Heart right ventricle (tissue), 16 donors: ENCODE results near the gene NUP210. TPM values are rescaled to one million over a fixed set of nuclear protein-coding genes. Genes with fewer than 3 reads are reported as not detected.

Experiments
- ATAC-seq, 8 donors: fragments of 200-7000 bp; cut with Tn5 transposase; one replicate each; pipeline ENCODE4 v1.9.1; 2020; ENCODE audit warnings: mild to moderate bottlenecking in 8 of 8, moderate library complexity in 8 of 8, moderate number of reproducible peaks in 1 of 8
- DNase-seq, 2 donors: peaks; one replicate each; pipeline ENCODE4 v3.0.0-alpha.2; 2020
- H3K27ac ChIP-seq, 10 donors: fragments of 200-600 bp; sonication (generic) in 2 of 10; one replicate each; pipeline versions ENCODE4 v1.5.0 to v1.8.0; 2020 to 2022; ENCODE audit warnings: mild to moderate bottlenecking in 3 of 10
- H3K27me3 ChIP-seq, 7 donors: fragments of 200-600 bp; one replicate each; pipeline ENCODE4 v1.8.0; 2021 to 2022; ENCODE audit warnings: mild to moderate bottlenecking in 2 of 7
- H3K36me3 ChIP-seq, 9 donors: fragments of 200-600 bp; sonication (generic) in 1 of 9; one replicate each; pipeline versions ENCODE4 v1.5.0 to v1.8.0; 2020 to 2022; ENCODE audit warnings: mild to moderate bottlenecking in 2 of 9
- H3K4me1 ChIP-seq, 9 donors: fragments of 200-600 bp; sonication (generic) in 1 of 9; one replicate each; pipeline versions ENCODE4 v1.5.0 to v1.8.0; 2020 to 2022; ENCODE audit warnings: mild to moderate bottlenecking in 4 of 9
- H3K4me3 ChIP-seq, 10 donors: fragments of 200-600 bp; sonication (generic) in 2 of 10; one replicate each; pipeline versions ENCODE4 v1.5.0 to v1.8.0; 2020 to 2022; ENCODE audit warnings: mild to moderate bottlenecking in 7 of 10, moderate library complexity in 2 of 10
- H3K9me3 ChIP-seq, 11 donors: fragments of 200-600 bp in 10 of 11; sonication (generic) in 2 of 11; one replicate each; pipeline versions ENCODE4 v1.5.0 to v1.8.0; 2013 to 2022; ENCODE audit warnings: mild to moderate bottlenecking in 2 of 11, control low read depth in 1 of 11, moderate library complexity in 1 of 11
- CTCF ChIP-seq, 9 donors: fragments of 200-600 bp; sonication (generic) in 2 of 9; IDR thresholded peaks; one replicate each; pipeline versions ENCODE4 v1.5.0 to v1.8.0; 2021 to 2022; ENCODE audit warnings: antibody characterized with exemption in 9 of 9, mild to moderate bottlenecking in 5 of 9, moderate library complexity in 1 of 9
- WGBS, 2 donors: extraction: QIAGEN DNeasy Blood & Tissue Kit; methylation state at CpG; one replicate each; pipeline ENCODE4 v1.1.7; 2013; ENCODE audit warnings: inconsistent platforms in 1 of 2; 5-methylcytosine and 5-hydroxymethylcytosine counted together
- intact Hi-C, 10 donors: fragments of 100-400 bp; cut with DNase I; formaldehyde crosslinking; loops; one replicate each; pipeline versions ENCODE4 v1.11.1 to v1.14.2; 2022
- polyA plus RNA-seq, 2 donors: library from polyadenylated mRNA; stranded (reverse); fragments of 200-250 nt; gene quantifications; one replicate each; pipeline ENCODE4 v1.2.3, GENCODE V29; 2013
- total RNA-seq, 10 donors: library from RNA; stranded (reverse); fragmentation: NEBNext Ultra II Directional in 3 of 10; extraction: Animal tissue kit (Norgen Biotek cat#: 25700) in 3 of 10; gene quantifications; one replicate each; pipeline versions ENCODE4 v1.2.1 to v1.2.4, GENCODE V29; 2021 to 2023
- donor health status: Arrhythmogenic right ventricular cardiomyopathy.
- donor health status: ischemic (EF 13 %, LVEDD 7.1; RV severe dilation, severe dysfunction).
- donor health status: healthy with polysubstance abuse.
- donor health status: DM: no; HTN: yes; CAD: no.
- donor health status: DM: no; HTN: no; CAD: no.
- donor health status: ischemic (EF 25% LVEDD 6.9; RV normal size, moderate dysfunction).
- donor health status: ischemic (EF 25% LVEDD 5.7; RV mildly dilated, moderate dysfunction).
- donor health status: healthy.
- donor health status: DM: yes; HTN: yes; CAD: no.
- donor health status: Ischemic cardiomyopathy.
- donor health status: ischemic (EF 35%, LVEDD 5.7; RV mildly dilated, moderate dysfunction).
- donor health status: nonischemic (EF 11% LVEDD 7.7; RV severe dilation, severe dysfunction).
- donor health status: DM: yes; HTN: yes; CAD: no.
- donor health status: PGD.
- donor health status: ischemic (EF 29% LVEDD 5.4; RV normal size, mild dysfunction).
- donor health status: nonischemic (EF 23%, LVEDD 6.1; RV moderate dilation, normal function).

The NUP210 gene
- total and polyA plus RNA-seq, 12 donors = 0.84 to 7.2 (median 2.5) TPM

- WGBS, 2 donors = 73 to 76% methylated on average over 13 of the region's 13 CpGs
- ATAC-seq = no peak
Measured at GRCh38 chr3:13274125-13274524, 146.0 kb downstream of the NUP210 start.

GRCh38 chr3:13273604-13274105 lies 146.5 kb downstream of the NUP210 start:
- H3K4me3 ChIP-seq = no peak overlapping the region
- DNase-seq (no peak), ATAC-seq (no peak)
- peaks cover 0 to 14% (median 4%) of the 10 kb centered on the region in 11 donors for H3K9me3 ChIP-seq
- peaks cover 0 to 27% (median 3%) of the 10 kb centered on the region in 7 donors for H3K27me3 ChIP-seq
- no peaks in the 10 kb centered on the region for H3K36me3 ChIP-seq
- WGBS, 2 donors = 91 to 93% methylated on average over 6 of the region's 6 CpGs
- peaks cover 0 to 13% (median 9%) of the 10 kb centered on the region in 9 donors for H3K4me1 ChIP-seq
- TF ChIP-seq CTCF (IDR thresholded peaks at IDR 0.05) = no peak
- H3K27ac ChIP-seq = no peak overlapping the region
- intact Hi-C loops = no loop called here

More at GRCh38 chr3:13274125-13274524, 146.0 kb downstream of the NUP210 start:
- H3K27me3 ChIP-seq = peaks cover 0 to 24% (median 3%) of the 10 kb centered on the region in 7 donors
- no peak for DNase-seq
- peaks cover 0 to 14% (median 4%) of the 10 kb centered on the region in 11 donors for H3K9me3 ChIP-seq
- no peak for TF ChIP-seq CTCF (IDR thresholded peaks at IDR 0.05)
- H3K4me3 ChIP-seq = no peak overlapping the region
- H3K27ac ChIP-seq = no peak overlapping the region
- intact Hi-C loops = no loop called here
- H3K4me1 ChIP-seq = peaks cover 0 to 13% (median 7%) of the 10 kb centered on the region in 9 donors
- H3K36me3 ChIP-seq = no peaks in the 10 kb centered on the region

GRCh38 chr3:13272831-13273603 lies 147.1 kb downstream of the NUP210 start:
- Histone ChIP-seq H3K9me3 (peaks cover 0 to 14% (median 4%) of the 10 kb centered on the region in 11 donors), H3K4me1 (peaks cover 0 to 11% (median 7%) of the 10 kb centered on the region in 9 donors), H3K4me3 (no peak overlapping the region), H3K27ac (no peak overlapping the region), H3K27me3 (peaks cover 0 to 29% (median 3%) of the 10 kb centered on the region in 7 donors), H3K36me3 (no peaks in the 10 kb centered on the region)
- WGBS, 2 donors = 56 to 60% methylated on average over 9 to 10 of the region's 10 CpGs
- no peak for DNase-seq
- intact Hi-C loops = no loop called here
- no peak for ATAC-seq
- TF ChIP-seq CTCF (IDR thresholded peaks at IDR 0.05) = no peak

- no peak for DNase-seq
- H3K4me3 ChIP-seq = no peak overlapping the region
- TF ChIP-seq CTCF (IDR thresholded peaks at IDR 0.05) = no peak
- intact Hi-C loops = no loop called here
- ATAC-seq = no peak
- peaks cover 0 to 19% (median 0%) of the 10 kb centered on the region in 7 donors for H3K27me3 ChIP-seq
- 89 to 94% methylated on average over 5 of the region's 5 CpGs for WGBS, 2 donors
- H3K36me3 ChIP-seq = no peaks in the 10 kb centered on the region
- H3K4me1 ChIP-seq = peaks cover 0 to 3% (median 0%) of the 10 kb centered on the region in 9 donors
- H3K9me3 ChIP-seq = peaks cover 0 to 14% (median 4%) of the 10 kb centered on the region in 11 donors
- no peak overlapping the region for H3K27ac ChIP-seq
Measured at GRCh38 chr3:13269711-13270378, 150.3 kb downstream of the NUP210 start.
